ENCODE data around the gene RAPGEF5. TPM values are rescaled to one million over a fixed set of nuclear protein-coding genes. Genes with fewer than 3 reads are reported as not detected.
A peak's percentile ranks its signal among the peaks of the same experiment; 100 is the strongest.

Gene RAPGEF5
- total RNA-seq, 1 experiment from 2014 or later = 16.4 TPM

DNA sequence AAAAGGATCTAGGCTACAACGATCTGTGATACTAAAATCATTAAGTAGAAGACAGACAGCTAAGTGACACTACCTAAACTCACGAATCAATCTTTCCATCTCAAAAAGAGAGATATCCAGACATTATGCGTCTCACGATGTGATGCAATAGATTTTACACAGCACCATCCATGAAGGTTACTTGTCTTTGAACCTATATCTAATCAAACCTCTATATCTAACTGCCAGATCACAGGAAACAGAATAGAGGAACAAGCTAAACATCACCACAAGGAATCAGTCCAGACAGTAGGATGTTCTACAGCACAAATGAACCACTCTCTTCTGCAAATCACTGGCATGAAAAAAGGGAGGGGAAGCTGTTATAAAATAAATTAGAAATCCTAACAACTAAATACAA lies 4.1 kb downstream of the RAPGEF5 start:
- Histone ChIP-seq H3K4me3 (no peak overlapping the region), H3K9me3 (ENCODE audit: insufficient read depth, low read depth) (peaks cover 4% of the 10 kb centered on the region; the same call in 1 of the 2 replicates), H3K4me2 (no peak overlapping the region), H3K27ac (no peak overlapping the region), H3K27me3 (ENCODE audit: insufficient read depth, low read depth) (no peaks in the 10 kb centered on the region), H3K79me2 (ENCODE audit: low read depth) (peaks cover 66% of the 10 kb centered on the region), H3K9me2 (ENCODE audit: insufficient read depth) (no peaks in the 10 kb centered on the region), H4K20me1 (ENCODE audit: insufficient read depth) (no peaks in the 10 kb centered on the region), H2AFZ (no peak overlapping the region), H3K4me1 (replicated peaks; ENCODE audit: insufficient read depth) (peaks cover 59% of the 10 kb centered on the region), H3F3A (ENCODE audit: insufficient read depth, low read depth) (peaks cover 37% of the 10 kb centered on the region), H3K36me3 (ENCODE audit: low read depth) (no peaks in the 10 kb centered on the region)
- no peak for DNase-seq
- ChIA-PET POLR2A (ENCODE audit: unreplicated experiment) (no interaction called here), CTCF (no interaction called here)
- intact Hi-C loops (cut with micrococcal nuclease; ENCODE audit: unreplicated experiment) = loop anchor here (5.0 kb wide), 1 partner anchor 79 kb away; no protein-coding TSS in a partner anchor
- BruUV-seq (replicated peaks) = no TSS peak
- no peak for TF ChIP-seq EZH2 (IDR thresholded peaks at IDR 0.05; ENCODE audit: low read depth)
- TF ChIP-seq, protein P1, sequence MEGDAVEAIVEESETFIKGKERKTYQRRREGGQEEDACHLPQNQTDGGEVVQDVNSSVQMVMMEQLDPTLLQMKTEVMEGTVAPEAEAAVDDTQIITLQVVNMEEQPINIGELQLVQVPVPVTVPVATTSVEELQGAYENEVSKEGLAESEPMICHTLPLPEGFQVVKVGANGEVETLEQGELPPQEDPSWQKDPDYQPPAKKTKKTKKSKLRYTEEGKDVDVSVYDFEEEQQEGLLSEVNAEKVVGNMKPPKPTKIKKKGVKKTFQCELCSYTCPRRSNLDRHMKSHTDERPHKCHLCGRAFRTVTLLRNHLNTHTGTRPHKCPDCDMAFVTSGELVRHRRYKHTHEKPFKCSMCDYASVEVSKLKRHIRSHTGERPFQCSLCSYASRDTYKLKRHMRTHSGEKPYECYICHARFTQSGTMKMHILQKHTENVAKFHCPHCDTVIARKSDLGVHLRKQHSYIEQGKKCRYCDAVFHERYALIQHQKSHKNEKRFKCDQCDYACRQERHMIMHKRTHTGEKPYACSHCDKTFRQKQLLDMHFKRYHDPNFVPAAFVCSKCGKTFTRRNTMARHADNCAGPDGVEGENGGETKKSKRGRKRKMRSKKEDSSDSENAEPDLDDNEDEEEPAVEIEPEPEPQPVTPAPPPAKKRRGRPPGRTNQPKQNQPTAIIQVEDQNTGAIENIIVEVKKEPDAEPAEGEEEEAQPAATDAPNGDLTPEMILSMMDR (conservative IDR thresholded peaks at IDR 0.05) = no peak

GRCh38 chr7:22351878-22352277 lies 5.1 kb downstream of the RAPGEF5 start:
- ChIA-PET POLR2A (ENCODE audit: unreplicated experiment) (no interaction called here), CTCF (no interaction called here)
- TF ChIP-seq, protein P1 (conservative IDR thresholded peaks at IDR 0.05) = no peak
- no peak for TF ChIP-seq EZH2 (IDR thresholded peaks at IDR 0.05; ENCODE audit: low read depth)
- Histone ChIP-seq H2AFZ (no peak overlapping the region), H3K4me1 (replicated peaks; ENCODE audit: insufficient read depth) (peaks cover 59% of the 10 kb centered on the region), H3K9me2 (ENCODE audit: insufficient read depth) (no peaks in the 10 kb centered on the region), H3K4me3 (no peak overlapping the region), H3K27me3 (ENCODE audit: insufficient read depth, low read depth) (no peaks in the 10 kb centered on the region), H3K4me2 (peak overlapping the region; percentile 49), H3F3A (ENCODE audit: insufficient read depth, low read depth) (peaks cover 35% of the 10 kb centered on the region), H3K79me2 (ENCODE audit: low read depth) (peaks cover 76% of the 10 kb centered on the region), H3K27ac (peak overlapping the region; percentile 40; the same call in 1 of the 2 replicates), H4K20me1 (ENCODE audit: insufficient read depth) (no peaks in the 10 kb centered on the region), H3K9me3 (ENCODE audit: insufficient read depth, low read depth) (peaks cover 4% of the 10 kb centered on the region; the same call in 1 of the 2 replicates), H3K36me3 (ENCODE audit: low read depth) (no peaks in the 10 kb centered on the region)
- intact Hi-C loops (cut with micrococcal nuclease; ENCODE audit: unreplicated experiment) = loop anchor here (5.0 kb wide), 1 partner anchor 80 kb away; no protein-coding TSS in a partner anchor
- BruUV-seq (replicated peaks) = no TSS peak
- DNase-seq = no peak

DNA sequence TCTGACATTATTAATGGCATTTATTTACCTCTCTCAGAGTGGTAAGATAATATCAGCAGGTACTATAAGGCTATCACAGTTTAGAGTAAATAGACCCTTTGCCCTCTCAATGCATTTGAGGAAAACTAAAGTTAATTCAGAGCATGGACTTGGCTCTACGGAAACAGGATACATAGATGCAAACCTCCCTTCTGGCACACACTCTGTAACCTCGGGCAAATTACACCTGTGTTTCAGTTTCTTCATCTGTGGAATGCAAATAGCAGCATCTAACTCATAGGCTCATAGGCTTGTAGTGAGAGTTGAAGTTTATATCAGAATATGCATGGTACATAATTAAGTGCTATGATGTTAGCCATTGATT lies 5.6 kb downstream of the RAPGEF5 start:
- peak in 1 of 2 experiments; percentile 88 for DNase-seq
- H3K9me2 ChIP-seq (ENCODE audit: insufficient read depth) = no peaks in the 10 kb centered on the region
- peaks cover 65% of the 10 kb centered on the region for H3K4me1 ChIP-seq (replicated peaks; ENCODE audit: insufficient read depth)
- H3K79me2 ChIP-seq (ENCODE audit: low read depth) = peaks cover 79% of the 10 kb centered on the region
- TF ChIP-seq EZH2 (IDR thresholded peaks at IDR 0.05; ENCODE audit: low read depth) = no peak
- TF ChIP-seq, protein P1 (conservative IDR thresholded peaks at IDR 0.05) = no peak
- BruUV-seq (replicated peaks) = no TSS peak
- H3K4me3 ChIP-seq = no peak overlapping the region
- peak overlapping the region; percentile 40 for H3K27ac ChIP-seq
- CTCF ChIA-PET = no interaction called here
- H3F3A ChIP-seq (ENCODE audit: insufficient read depth, low read depth) = peaks cover 40% of the 10 kb centered on the region
- H3K36me3 ChIP-seq (ENCODE audit: low read depth) = no peaks in the 10 kb centered on the region
- intact Hi-C loops (cut with micrococcal nuclease; ENCODE audit: unreplicated experiment) = loop anchor here (5.0 kb wide), 1 partner anchor 81 kb away; no protein-coding TSS in a partner anchor
- H3K4me2 ChIP-seq = peak overlapping the region; percentile 49
- peaks cover 4% of the 10 kb centered on the region; the same call in 1 of the 2 replicates for H3K9me3 ChIP-seq (ENCODE audit: insufficient read depth, low read depth)
- POLR2A ChIA-PET (ENCODE audit: unreplicated experiment) = no interaction called here
- no peak overlapping the region for H2AFZ ChIP-seq
- no peaks in the 10 kb centered on the region for H3K27me3 ChIP-seq (ENCODE audit: insufficient read depth, low read depth)
- H4K20me1 ChIP-seq (ENCODE audit: insufficient read depth) = no peaks in the 10 kb centered on the region
